Stimulated activated CD8-positive, alpha-beta memory T cell treated with anti-CD3 and anti-CD28 coated beads, Interleukin-7, amount 100 ng/mL, for 48 hours (primary cell): ENCODE data around the gene HIRIP3.
"Not testable (repeated sequence)": the region's sequence is repeated elsewhere in the genome, so short reads cannot be mapped to it uniquely, and the experiment has no call there.

ENCODE experiments used
- DNase-seq, 2 donors: peaks; one replicate each; pipeline ENCODE4 v3.0.0-alpha.2; 2020; ENCODE audit warnings: low read depth in 1 of 2; ENCODE audit errors: extremely low read depth in 1 of 2

The HIRIP3 gene

GRCh38 chr16:30017277-30017656 is 21.9 kb upstream of the HIRIP3 start:
- no peak for DNase-seq

- DNase-seq, result no peak
These were observed 21.3 kb upstream of the HIRIP3 start for GRCh38 chr16:30016555-30017276.

- DNase-seq, result not testable (repeated sequence)
These were observed 20.0 kb upstream of the HIRIP3 start for GRCh38 chr16:30015450-30015849.

GRCh38 chr16:30012598-30012997 is 17.2 kb upstream of the HIRIP3 start:
- DNase-seq, result not testable (repeated sequence)

- no peak for DNase-seq
These were observed 16.5 kb upstream of the HIRIP3 start for GRCh38 chr16:30011714-30012504.

GRCh38 chr16:30010844-30011713 is 15.7 kb upstream of the HIRIP3 start, which contains the start of gene DOC2A:
DOC2A (minus strand) TSS chr16:30011027; CDS start chr16:30010222, 805 bp downstream.
- DNase-seq, result no peak

- DNase-seq, result no peak
These were observed 14.8 kb upstream of the HIRIP3 start for GRCh38 chr16:30009990-30010843.

- DNase-seq, result no peak
These were observed 13.9 kb upstream of the HIRIP3 start for GRCh38 chr16:30009085-30009862.

- no peak for DNase-seq
These were observed 12.0 kb upstream of the HIRIP3 start for GRCh38 chr16:30007378-30007895.

- DNase-seq, result no peak
These were observed 11.4 kb upstream of the HIRIP3 start for GRCh38 chr16:30006659-30007377.

GRCh38 chr16:30006095-30006473 is 10.7 kb upstream of the HIRIP3 start:
- no peak for DNase-seq

GRCh38 chr16:30005341-30006094 is 10.1 kb upstream of the HIRIP3 start:
- no peak for DNase-seq

GRCh38 chr16:30004811-30005242 is 9.4 kb upstream of the HIRIP3 start:
- DNase-seq, result no peak

- no peak for DNase-seq
These were observed 9.0 kb upstream of the HIRIP3 start for GRCh38 chr16:30004424-30004776.

GRCh38 chr16:30003670-30004423 is 8.4 kb upstream of the HIRIP3 start:
- no peak for DNase-seq

- no peak for DNase-seq
These were observed 7.4 kb upstream of the HIRIP3 start for GRCh38 chr16:30002614-30003346.
